ENCODE data around the gene MYH7. TPM values are rescaled to one million over a fixed set of nuclear protein-coding genes. Genes with fewer than 3 reads are reported as not detected.

The MYH7 gene
- total and polyA plus RNA-seq, 9 donors, result 0.92 to 1.1 (median 0.95) TPM; not detected in 5

DNA sequence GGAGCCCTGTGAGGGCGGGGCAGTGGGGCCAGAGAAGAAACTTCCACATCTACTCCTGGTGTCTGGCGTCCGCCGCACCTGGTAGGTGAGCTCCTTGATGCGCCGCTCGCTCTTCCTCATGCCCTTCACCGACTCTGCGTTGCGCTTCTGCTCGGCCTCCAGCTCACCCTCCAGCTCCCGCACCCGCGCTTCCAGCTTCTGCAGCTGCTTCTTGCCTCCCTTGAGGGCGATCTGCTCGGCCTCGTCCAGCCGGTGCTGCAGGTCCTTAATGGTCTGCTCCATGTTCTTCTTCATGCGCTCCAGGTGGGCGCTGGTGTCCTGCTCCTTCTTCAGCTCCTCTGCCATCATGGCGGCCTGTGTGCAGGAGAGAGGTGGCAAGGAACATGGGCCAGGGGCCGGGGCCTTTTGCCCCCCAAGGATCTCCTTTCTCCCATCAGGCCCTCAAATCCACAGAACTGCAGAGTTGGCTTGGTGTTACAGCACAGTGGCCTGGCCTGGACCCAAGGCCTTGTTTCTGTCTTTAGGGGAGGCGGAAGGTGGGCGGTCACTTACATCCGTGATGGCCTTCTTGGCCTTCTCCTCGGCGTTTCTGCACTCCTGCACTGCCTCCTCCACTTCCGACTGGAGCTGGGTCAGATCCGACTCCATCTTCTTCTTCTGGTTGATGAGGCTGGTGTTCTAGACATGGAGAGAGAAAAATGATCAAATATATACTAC lies 50.9 kb downstream of the MYH7 start:
- WGBS, 3 donors, result 84 to 87% (median 84%) methylated on average over 29 of the region's 29 CpGs
- Histone ChIP-seq H3K9me3 (no peaks in the 10 kb centered on the region), H3K4me3 (no peak overlapping the region), H3K27ac (no peak overlapping the region), H3K27me3 (no peaks in the 10 kb centered on the region), H3K4me1 (ENCODE audit: insufficient read depth) (no peaks in the 10 kb centered on the region), H3K36me3 (no peaks in the 10 kb centered on the region)
- no peak for DNase-seq
- intact Hi-C loops (cut with DNase I), result loop anchor here in 2 of 4 donors (5.0 kb wide), 2 partner anchors 57 to 117 kb away; no protein-coding TSS in a partner anchor
- TF ChIP-seq EP300 (IDR thresholded peaks at IDR 0.05) (no peak), POLR2A (IDR thresholded peaks at IDR 0.05) (no peak), CTCF (IDR thresholded peaks at IDR 0.05) (no peak)

DNA sequence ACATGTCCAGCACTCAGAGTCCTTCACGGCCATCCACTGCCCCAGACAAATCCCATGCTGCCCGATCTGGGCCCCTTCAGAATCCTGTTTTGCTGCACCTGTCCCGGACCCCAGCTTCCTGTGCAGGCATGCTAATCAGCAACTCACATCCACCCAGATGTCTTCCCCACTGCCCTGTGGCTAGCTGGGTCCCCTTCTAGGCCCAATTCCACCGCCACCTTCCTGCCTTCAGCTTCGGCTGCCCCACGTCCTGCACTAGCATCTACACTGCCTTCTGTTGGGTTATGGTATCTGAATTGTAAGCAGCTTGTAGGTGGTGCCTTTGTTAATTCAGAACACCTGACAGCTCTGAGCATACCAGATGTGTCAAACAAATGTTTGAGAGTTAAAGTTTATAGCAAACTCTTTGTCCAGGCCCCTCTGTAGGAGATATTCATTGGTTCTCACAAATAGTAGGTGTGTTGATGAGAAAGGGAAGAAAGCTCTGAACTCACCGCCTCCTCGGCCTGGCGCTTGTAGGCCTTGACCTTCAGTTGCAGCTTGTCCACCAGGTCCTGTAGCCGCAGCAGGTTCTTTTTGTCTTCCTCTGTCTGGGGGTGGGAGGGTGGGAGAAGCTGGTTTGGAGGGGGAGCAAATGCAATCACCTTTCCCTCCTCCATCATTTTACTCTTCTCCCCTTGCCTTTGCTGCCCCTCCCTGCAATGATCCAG lies 52.6 kb downstream of the MYH7 start:
- no peak for DNase-seq
- intact Hi-C loops (cut with DNase I), result loop anchor here in 2 of 4 donors (5.0 kb wide), 2 partner anchors 56 to 116 kb away; no protein-coding TSS in a partner anchor
- Histone ChIP-seq H3K27me3 (no peaks in the 10 kb centered on the region), H3K36me3 (no peaks in the 10 kb centered on the region), H3K4me3 (no peak overlapping the region), H3K4me1 (ENCODE audit: insufficient read depth) (no peaks in the 10 kb centered on the region), H3K9me3 (no peaks in the 10 kb centered on the region), H3K27ac (no peak overlapping the region)
- 68 to 79% (median 71%) methylated on average over 10 of the region's 10 CpGs for WGBS, 3 donors
- TF ChIP-seq CTCF (IDR thresholded peaks at IDR 0.05), result no peak
- no peak for TF ChIP-seq EP300 (IDR thresholded peaks at IDR 0.05)
- TF ChIP-seq POLR2A (IDR thresholded peaks at IDR 0.05), result no peak

GRCh38 chr14:23382276-23382675 lies 53.2 kb downstream of the MYH7 start:
- no peaks in the 10 kb centered on the region for H3K9me3 ChIP-seq
- no peak for DNase-seq
- intact Hi-C loops (cut with DNase I), result loop anchor here in 2 of 4 donors (5.0 kb wide), 2 partner anchors 55 to 115 kb away; no protein-coding TSS in a partner anchor
- H3K36me3 ChIP-seq, result no peaks in the 10 kb centered on the region
- H3K4me3 ChIP-seq, result no peak overlapping the region
- H3K4me1 ChIP-seq (ENCODE audit: insufficient read depth), result no peaks in the 10 kb centered on the region
- H3K27ac ChIP-seq, result no peak overlapping the region
- TF ChIP-seq POLR2A (IDR thresholded peaks at IDR 0.05), result no peak
- TF ChIP-seq CTCF (IDR thresholded peaks at IDR 0.05), result no peak
- no peak for TF ChIP-seq EP300 (IDR thresholded peaks at IDR 0.05)
- no peaks in the 10 kb centered on the region for H3K27me3 ChIP-seq
- WGBS, 3 donors, result 84 to 90% (median 89%) methylated on average over 6 of the region's 6 CpGs

DNA sequence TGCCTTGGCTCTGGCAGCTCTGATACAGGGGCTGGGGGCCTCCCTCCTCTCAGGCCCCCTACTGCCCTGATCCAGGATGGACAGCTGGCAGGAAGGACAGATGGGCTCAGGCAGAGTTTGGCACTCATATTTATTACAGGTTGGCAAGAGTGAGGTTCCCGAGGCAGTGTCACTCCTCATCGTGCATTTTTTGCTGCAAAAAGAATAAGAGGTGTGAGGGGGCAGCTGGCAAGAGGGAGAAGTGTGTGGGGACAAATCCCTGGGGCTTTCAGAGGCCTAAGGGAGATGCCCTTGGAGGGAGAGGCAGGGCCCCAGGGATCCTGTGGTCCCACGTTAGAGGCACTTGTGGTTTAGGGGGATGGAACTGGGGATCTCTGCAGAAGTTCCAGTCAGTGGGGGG lies 53.6 kb downstream of the MYH7 start:
- Histone ChIP-seq H3K27me3 (no peaks in the 10 kb centered on the region), H3K27ac (no peak overlapping the region), H3K4me3 (no peak overlapping the region), H3K9me3 (no peaks in the 10 kb centered on the region), H3K4me1 (ENCODE audit: insufficient read depth) (no peaks in the 10 kb centered on the region), H3K36me3 (no peaks in the 10 kb centered on the region)
- no peak for DNase-seq
- 54 to 67% (median 55%) methylated on average over 3 of the region's 3 CpGs for WGBS, 3 donors
- TF ChIP-seq CTCF (IDR thresholded peaks at IDR 0.05) (no peak), POLR2A (IDR thresholded peaks at IDR 0.05) (no peak), EP300 (IDR thresholded peaks at IDR 0.05) (no peak)
- intact Hi-C loops (cut with DNase I), result loop anchor here in 2 of 4 donors (5.0 kb wide), 2 partner anchors 55 to 115 kb away; no protein-coding TSS in a partner anchor

All from ovary (tissue), 9 donors.